ENCODE measurements around the gene CSTPP1. TPM values are rescaled to one million over a fixed set of nuclear protein-coding genes. Genes with fewer than 3 reads are reported as not detected.

The CSTPP1 gene
- total and polyA plus RNA-seq, 4 donors: 12.5 to 26.0 (median 20.9) TPM

DNA sequence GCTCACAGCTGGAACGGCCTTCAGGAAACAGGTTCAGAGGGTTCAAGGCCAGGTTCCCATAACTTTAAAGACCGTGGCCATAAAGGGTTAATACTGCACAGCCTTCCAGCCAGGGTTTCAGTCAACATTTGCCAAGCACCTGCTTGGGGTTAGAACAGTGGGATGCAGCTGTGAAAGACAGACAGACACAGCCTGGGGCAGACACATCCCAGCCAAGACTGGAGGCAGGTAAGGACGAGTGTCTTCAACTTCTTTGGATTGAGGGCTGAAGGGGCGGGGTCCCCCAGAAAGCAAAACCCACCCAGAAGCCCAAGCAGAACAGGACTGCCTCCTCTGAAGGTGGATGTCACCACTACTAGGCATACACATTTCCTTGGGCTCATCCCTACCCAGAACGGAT lies 225.9 kb downstream of the CSTPP1 start:
- Histone ChIP-seq H3K36me3 (ENCODE audit: control insufficient read depth in 1 of 2, insufficient read depth in 2 of 2, low read length in 1 of 2) (peaks cover 3 to 12% of the 10 kb centered on the region in 2 donors), H3K27ac (ENCODE audit: low read depth in 1 of 2, low read length in 2 of 2) (no peak overlapping the region), H3K4me1 (ENCODE audit: control insufficient read depth in 1 of 2, insufficient read depth in 2 of 2, low read length in 2 of 2) (no peaks in the 10 kb centered on the region), H3K27me3 (ENCODE audit: control insufficient read depth in 1 of 2, insufficient read depth in 2 of 2, low read length in 1 of 2) (no peaks in the 10 kb centered on the region), H3K9me3 (ENCODE audit: control insufficient read depth, low read length) (no peaks in the 10 kb centered on the region), H3K4me3 (ENCODE audit: low read length in 2 of 2) (no peak overlapping the region)
- intact Hi-C loops (cut with DNase I): loop anchor here in 1 of 2 donors (5.0 kb wide), 1 partner anchor 195 kb away; no protein-coding TSS in a partner anchor
- WGBS, 2 donors: 52 to 65% methylated on average over 5 of the region's 5 CpGs
- DNase-seq (no peak), ATAC-seq (ENCODE audit: low FRiP score) (no peak)

DNA sequence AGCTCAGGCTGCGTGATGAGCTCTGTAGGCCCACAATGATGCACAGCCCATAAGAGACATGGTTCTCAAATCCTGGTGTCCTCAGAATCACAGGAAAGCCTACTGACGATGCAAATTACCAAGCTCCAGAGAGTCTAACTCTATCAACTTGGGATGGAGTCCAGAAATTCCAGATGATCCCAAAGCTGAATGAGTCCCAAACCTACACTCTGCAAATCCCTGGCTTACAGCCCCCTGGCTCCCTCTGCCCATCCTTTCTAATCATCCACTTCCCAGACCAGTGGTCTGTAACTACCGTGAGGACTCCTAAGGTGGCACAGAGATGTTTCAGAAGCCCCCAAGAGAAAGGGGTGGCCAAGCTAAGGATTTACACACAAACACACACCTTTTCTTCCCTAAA lies 226.6 kb downstream of the CSTPP1 start:
- no peak overlapping the region for H3K27ac ChIP-seq (ENCODE audit: low read depth in 1 of 2, low read length in 2 of 2)
- intact Hi-C loops (cut with DNase I): loop anchor here in 1 of 2 donors (5.0 kb wide), 1 partner anchor 194 kb away; no protein-coding TSS in a partner anchor
- H3K4me3 ChIP-seq (ENCODE audit: low read length in 2 of 2): no peak overlapping the region
- no peaks in the 10 kb centered on the region for H3K4me1 ChIP-seq (ENCODE audit: control insufficient read depth in 1 of 2, insufficient read depth in 2 of 2, low read length in 2 of 2)
- ATAC-seq (ENCODE audit: low FRiP score) (no peak), DNase-seq (no peak)
- H3K9me3 ChIP-seq (ENCODE audit: control insufficient read depth, low read length): no peaks in the 10 kb centered on the region
- H3K27me3 ChIP-seq (ENCODE audit: control insufficient read depth in 1 of 2, insufficient read depth in 2 of 2, low read length in 1 of 2): no peaks in the 10 kb centered on the region
- 32% methylated on average over 3 of the region's 3 CpGs for WGBS, 2 donors
- H3K36me3 ChIP-seq (ENCODE audit: control insufficient read depth in 1 of 2, insufficient read depth in 2 of 2, low read length in 1 of 2): peaks cover 3 to 15% of the 10 kb centered on the region in 2 donors

DNA sequence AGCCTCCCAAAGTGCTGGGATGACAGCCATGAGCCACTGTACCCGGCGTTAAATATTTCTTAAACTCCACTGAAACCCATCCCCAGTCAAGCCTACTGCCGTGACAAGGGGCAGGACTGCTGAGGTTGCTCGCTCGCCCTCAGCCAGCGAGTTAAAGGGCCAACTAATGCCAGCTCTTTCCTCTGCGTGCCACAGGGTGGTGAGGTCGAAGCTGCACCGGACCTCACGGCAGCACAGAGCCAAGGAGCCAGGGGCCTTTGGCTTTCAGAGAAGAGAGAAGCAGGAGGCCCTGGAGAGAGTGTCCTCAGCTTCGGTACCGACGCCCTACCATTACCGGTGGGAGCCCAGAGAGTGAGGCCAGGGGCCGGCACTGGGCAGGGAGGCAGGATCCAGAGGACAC lies 227.3 kb downstream of the CSTPP1 start:
- ATAC-seq (ENCODE audit: low FRiP score) (no peak), DNase-seq (no peak)
- H3K36me3 ChIP-seq (ENCODE audit: control insufficient read depth in 1 of 2, insufficient read depth in 2 of 2, low read length in 1 of 2): peaks cover 3 to 15% of the 10 kb centered on the region in 2 donors
- H3K4me1 ChIP-seq (ENCODE audit: control insufficient read depth in 1 of 2, insufficient read depth in 2 of 2, low read length in 2 of 2): no peaks in the 10 kb centered on the region
- intact Hi-C loops (cut with DNase I): loop anchor here in 1 of 2 donors (5.0 kb wide), 1 partner anchor 193 kb away; no protein-coding TSS in a partner anchor
- no peaks in the 10 kb centered on the region for H3K27me3 ChIP-seq (ENCODE audit: control insufficient read depth in 1 of 2, insufficient read depth in 2 of 2, low read length in 1 of 2)
- no peak overlapping the region for H3K27ac ChIP-seq (ENCODE audit: low read depth in 1 of 2, low read length in 2 of 2)
- no peak overlapping the region for H3K4me3 ChIP-seq (ENCODE audit: low read length in 2 of 2)
- no peaks in the 10 kb centered on the region for H3K9me3 ChIP-seq (ENCODE audit: control insufficient read depth, low read length)
- 79 to 81% methylated on average over 15 of the region's 15 CpGs for WGBS, 2 donors

DNA sequence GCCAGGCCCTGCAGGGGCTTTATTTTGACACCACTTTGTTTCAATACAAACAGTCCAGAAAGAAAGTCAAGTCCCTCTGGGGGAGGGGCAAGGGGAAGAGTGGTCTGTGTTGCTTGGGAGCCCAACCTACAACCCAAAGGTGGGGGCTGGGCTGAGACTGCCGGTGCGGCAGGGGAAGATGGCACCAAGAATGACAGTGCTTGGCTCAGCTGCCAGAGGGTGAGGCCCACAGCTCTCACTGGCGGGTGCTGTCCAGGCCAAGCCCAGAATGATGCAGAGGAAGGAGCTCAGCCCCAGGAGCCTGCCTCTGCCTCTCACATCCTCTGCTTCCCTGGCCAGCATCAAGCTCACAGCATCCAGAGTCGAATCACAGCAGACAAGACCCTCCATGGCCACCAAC lies 227.8 kb downstream of the CSTPP1 start:
- H3K27ac ChIP-seq (ENCODE audit: low read depth in 1 of 2, low read length in 2 of 2): no peak overlapping the region
- DNase-seq (no peak), ATAC-seq (ENCODE audit: low FRiP score) (no peak)
- no peaks in the 10 kb centered on the region for H3K4me1 ChIP-seq (ENCODE audit: control insufficient read depth in 1 of 2, insufficient read depth in 2 of 2, low read length in 2 of 2)
- WGBS, 2 donors: 59 to 65% methylated on average over 4 of the region's 4 CpGs
- H3K4me3 ChIP-seq (ENCODE audit: low read length in 2 of 2): no peak overlapping the region
- H3K36me3 ChIP-seq (ENCODE audit: control insufficient read depth in 1 of 2, insufficient read depth in 2 of 2, low read length in 1 of 2): peaks cover 3 to 15% of the 10 kb centered on the region in 2 donors
- H3K9me3 ChIP-seq (ENCODE audit: control insufficient read depth, low read length): no peaks in the 10 kb centered on the region
- intact Hi-C loops (cut with DNase I): loop anchor here in 1 of 2 donors (5.0 kb wide), 1 partner anchor 193 kb away; no protein-coding TSS in a partner anchor
- no peaks in the 10 kb centered on the region for H3K27me3 ChIP-seq (ENCODE audit: control insufficient read depth in 1 of 2, insufficient read depth in 2 of 2, low read length in 1 of 2)

DNA sequence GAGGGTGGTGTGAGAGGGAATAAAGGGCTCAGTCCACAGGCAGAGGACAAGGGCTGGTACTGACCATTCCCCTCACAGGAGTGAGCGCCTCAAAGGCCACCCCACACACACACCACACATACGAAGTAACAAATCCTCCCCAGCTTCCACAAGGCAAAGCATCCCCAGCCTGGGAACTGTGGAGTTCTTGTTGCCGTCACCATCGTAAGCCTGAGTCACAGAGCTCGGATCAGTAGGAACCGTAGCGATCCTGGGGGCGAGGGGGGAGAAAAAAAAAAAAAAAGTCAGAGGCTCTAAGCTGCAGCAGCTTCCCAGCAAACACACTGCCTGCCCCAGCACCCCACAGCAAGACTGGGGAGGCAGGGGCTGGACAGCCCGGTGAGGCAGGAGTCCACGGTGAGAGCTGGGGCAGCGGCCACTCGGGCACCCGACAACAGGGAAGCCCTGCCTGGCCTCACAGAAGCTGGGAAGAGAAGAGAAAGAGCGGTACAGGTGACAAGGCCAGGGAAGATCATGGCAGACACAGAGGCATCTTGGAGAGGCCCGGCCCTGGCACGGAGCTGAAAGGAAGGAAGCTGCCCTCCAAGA lies 228.8 kb downstream of the CSTPP1 start:
- intact Hi-C loops (cut with DNase I): no loop called here
- ATAC-seq (ENCODE audit: low FRiP score) (no peak), DNase-seq (no peak)

DNA sequence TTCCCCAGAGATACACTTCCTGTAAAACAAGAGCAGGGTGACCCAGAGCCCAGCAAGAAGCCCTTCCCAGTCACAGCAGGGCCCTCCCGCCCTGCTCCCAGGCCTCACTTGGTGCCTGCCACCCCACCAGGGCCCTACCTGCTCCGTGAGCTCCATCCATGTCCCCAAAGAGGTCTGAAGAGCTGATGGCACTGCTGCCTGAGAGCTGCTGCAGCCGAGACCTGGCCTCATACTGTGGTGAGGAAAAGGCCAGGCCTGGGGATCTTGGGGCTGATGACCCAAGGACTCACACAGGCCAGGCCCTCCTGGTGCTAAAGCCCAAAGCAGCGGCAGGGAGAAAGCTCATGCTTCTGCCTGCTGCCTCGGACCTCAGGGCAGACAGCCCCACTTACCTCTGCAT lies 229.8 kb downstream of the CSTPP1 start:
- no peak for ATAC-seq (ENCODE audit: low FRiP score)
- DNase-seq: no peak
- WGBS, 2 donors: 87 to 91% methylated on average over 5 of the region's 5 CpGs
- no peaks in the 10 kb centered on the region for H3K4me1 ChIP-seq (ENCODE audit: control insufficient read depth in 1 of 2, insufficient read depth in 2 of 2, low read length in 2 of 2)
- no peak overlapping the region for H3K27ac ChIP-seq (ENCODE audit: low read depth in 1 of 2, low read length in 2 of 2)
- H3K27me3 ChIP-seq (ENCODE audit: control insufficient read depth in 1 of 2, insufficient read depth in 2 of 2, low read length in 1 of 2): no peaks in the 10 kb centered on the region
- no peak overlapping the region for H3K4me3 ChIP-seq (ENCODE audit: low read length in 2 of 2)
- H3K36me3 ChIP-seq (ENCODE audit: control insufficient read depth in 1 of 2, insufficient read depth in 2 of 2, low read length in 1 of 2): peaks cover 3 to 15% of the 10 kb centered on the region in 2 donors
- no peaks in the 10 kb centered on the region for H3K9me3 ChIP-seq (ENCODE audit: control insufficient read depth, low read length)
- intact Hi-C loops (cut with DNase I): no loop called here

More for the DNA sequence above, 228.8 kb downstream of the CSTPP1 start:
- no peak overlapping the region for H3K4me3 ChIP-seq (ENCODE audit: low read length in 2 of 2)
- WGBS, 2 donors: 80 to 84% methylated on average over 16 of the region's 16 CpGs
- H3K27ac ChIP-seq (ENCODE audit: low read depth in 1 of 2, low read length in 2 of 2): no peak overlapping the region
- no peaks in the 10 kb centered on the region for H3K9me3 ChIP-seq (ENCODE audit: control insufficient read depth, low read length)
- H3K27me3 ChIP-seq (ENCODE audit: control insufficient read depth in 1 of 2, insufficient read depth in 2 of 2, low read length in 1 of 2): no peaks in the 10 kb centered on the region
- H3K36me3 ChIP-seq (ENCODE audit: control insufficient read depth in 1 of 2, insufficient read depth in 2 of 2, low read length in 1 of 2): peaks cover 3 to 15% of the 10 kb centered on the region in 2 donors
- no peaks in the 10 kb centered on the region for H3K4me1 ChIP-seq (ENCODE audit: control insufficient read depth in 1 of 2, insufficient read depth in 2 of 2, low read length in 2 of 2)

DNA sequence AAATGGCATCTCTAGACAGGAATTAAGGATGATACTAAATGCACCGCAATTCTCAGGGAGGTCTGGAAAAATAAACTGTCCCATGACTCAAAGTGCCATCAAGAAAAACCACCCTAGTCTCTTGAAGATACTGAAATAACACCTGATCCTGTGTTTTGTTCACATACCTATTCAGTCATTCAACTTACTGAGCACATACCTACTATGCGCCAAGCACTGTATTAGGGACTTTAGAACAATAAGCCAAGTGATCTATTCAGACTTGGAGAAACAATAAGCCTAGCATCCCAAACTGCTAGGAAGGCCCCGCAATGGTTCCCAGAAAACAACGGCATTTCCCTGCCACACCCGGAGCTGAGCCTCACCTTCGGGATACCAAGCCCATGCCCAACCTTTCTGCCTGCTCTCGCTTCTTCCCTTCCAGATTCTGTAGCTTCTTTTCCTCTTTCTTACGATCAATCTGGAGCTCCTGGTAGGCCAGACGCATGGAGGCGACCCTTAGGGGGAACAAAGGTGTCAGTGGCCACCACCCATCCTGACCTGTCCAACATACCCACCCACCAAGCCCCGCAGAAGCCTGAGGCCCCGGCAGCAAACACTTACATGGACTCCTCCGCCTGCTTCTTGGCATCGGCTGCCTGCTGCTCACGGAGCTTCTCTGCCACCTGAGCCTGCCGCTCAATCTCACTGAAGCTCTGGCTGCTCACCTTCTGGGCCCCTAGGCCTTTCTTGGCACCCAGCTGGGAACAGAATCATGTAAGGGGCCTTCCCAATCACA lies 234.7 kb downstream of the CSTPP1 start:
- ATAC-seq (ENCODE audit: low FRiP score) (no peak), DNase-seq (no peak)
- intact Hi-C loops (cut with DNase I): loop anchor here in 1 of 2 donors (10.0 kb wide), 1 partner anchor 84 kb away; the partner anchor contains the start of gene NR1H3
- Histone ChIP-seq H3K4me3 (ENCODE audit: low read length in 2 of 2) (no peak overlapping the region), H3K9me3 (ENCODE audit: control insufficient read depth, low read length) (no peaks in the 10 kb centered on the region), H3K36me3 (ENCODE audit: control insufficient read depth in 1 of 2, insufficient read depth in 2 of 2, low read length in 1 of 2) (peaks cover 3 to 13% of the 10 kb centered on the region in 2 donors), H3K4me1 (ENCODE audit: control insufficient read depth in 1 of 2, insufficient read depth in 2 of 2, low read length in 2 of 2) (no peaks in the 10 kb centered on the region), H3K27me3 (ENCODE audit: control insufficient read depth in 1 of 2, insufficient read depth in 2 of 2, low read length in 1 of 2) (no peaks in the 10 kb centered on the region), H3K27ac (ENCODE audit: low read depth in 1 of 2, low read length in 2 of 2) (no peak overlapping the region)
- 89 to 91% methylated on average over 16 of the region's 16 CpGs for WGBS, 2 donors

DNA sequence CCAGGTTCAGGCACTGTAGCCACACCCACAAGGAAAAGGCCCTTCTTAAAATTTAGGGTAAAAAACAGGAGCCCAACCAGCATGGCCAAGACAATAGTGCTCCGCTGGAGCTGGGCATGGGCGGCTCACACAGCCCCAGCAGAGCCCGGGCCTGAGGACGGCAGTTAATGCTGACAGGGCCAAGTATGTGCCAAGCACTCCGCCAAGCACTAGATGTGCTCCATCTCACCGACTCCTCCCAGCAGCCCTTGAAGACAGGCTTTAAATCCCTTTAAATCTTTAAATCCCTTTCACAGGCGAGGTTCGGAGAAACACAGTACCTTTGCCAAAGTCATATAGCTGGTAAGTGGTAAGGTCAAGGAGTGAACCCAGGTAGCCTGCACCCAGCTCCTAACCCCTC lies 235.3 kb downstream of the CSTPP1 start:
- no peak overlapping the region for H3K27ac ChIP-seq (ENCODE audit: low read depth in 1 of 2, low read length in 2 of 2)

More for the DNA sequence above, 235.3 kb downstream of the CSTPP1 start:
- peaks cover 3 to 8% of the 10 kb centered on the region in 2 donors for H3K36me3 ChIP-seq (ENCODE audit: control insufficient read depth in 1 of 2, insufficient read depth in 2 of 2, low read length in 1 of 2)
- WGBS, 2 donors: 41 to 54% methylated on average over 8 of the region's 8 CpGs
- H3K4me3 ChIP-seq (ENCODE audit: low read length in 2 of 2): no peak overlapping the region
- no peaks in the 10 kb centered on the region for H3K9me3 ChIP-seq (ENCODE audit: control insufficient read depth, low read length)
- ATAC-seq (ENCODE audit: low FRiP score): no peak
- no peaks in the 10 kb centered on the region for H3K27me3 ChIP-seq (ENCODE audit: control insufficient read depth in 1 of 2, insufficient read depth in 2 of 2, low read length in 1 of 2)
- intact Hi-C loops (cut with DNase I): loop anchor here in 1 of 2 donors (10.0 kb wide), 1 partner anchor 83 kb away; the partner anchor contains the start of gene NR1H3
- no peaks in the 10 kb centered on the region for H3K4me1 ChIP-seq (ENCODE audit: control insufficient read depth in 1 of 2, insufficient read depth in 2 of 2, low read length in 2 of 2)
- no peak for DNase-seq

Measured in aorta (tissue), 5 donors.